Kasumi-1 (cell line): ENCODE measurements around the gene STAT5A.

Source experiments
- DNase-seq, 2 experiments: peaks; one replicate each; lab custom pipeline; 2025; lab: John Stamatoyannopoulos, UW

The STAT5A gene

DNA sequence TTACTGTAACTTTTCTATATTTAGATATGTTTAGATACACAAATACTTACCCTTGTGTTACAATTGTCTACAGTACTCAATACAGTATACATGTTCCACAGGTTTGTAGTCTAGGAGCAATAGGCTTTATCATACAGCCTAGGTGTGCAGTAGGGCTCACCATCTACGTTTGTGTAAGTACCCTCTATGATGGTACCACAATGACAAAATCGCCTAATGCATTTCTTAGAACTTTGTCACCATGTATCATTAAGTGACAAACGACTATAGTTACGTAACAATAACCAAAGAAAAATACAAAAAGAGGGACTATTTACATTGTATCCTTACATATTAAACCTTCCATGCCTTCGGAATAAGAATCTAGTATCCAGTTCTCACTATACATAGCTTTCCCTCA is 20.1 kb upstream of the STAT5A start:
- no peak for DNase-seq

DNA sequence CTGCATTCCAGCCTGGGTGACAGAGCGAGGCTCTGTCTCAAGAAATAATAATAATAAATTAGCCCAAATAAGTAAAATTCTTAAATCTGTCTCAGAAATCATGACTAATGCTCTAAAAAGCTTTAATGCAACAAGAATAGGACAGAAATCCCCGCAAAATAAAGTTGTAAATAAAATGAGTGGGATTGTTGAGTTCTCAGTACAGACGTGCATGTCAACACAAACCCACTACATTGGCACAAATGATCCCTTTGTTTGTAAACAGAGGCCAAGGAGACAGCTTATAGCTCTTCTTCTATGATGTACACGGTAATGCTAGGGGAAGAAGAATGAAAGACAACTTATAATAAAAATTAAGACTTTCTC is 18.1 kb upstream of the STAT5A start:
- no peak for DNase-seq

DNA sequence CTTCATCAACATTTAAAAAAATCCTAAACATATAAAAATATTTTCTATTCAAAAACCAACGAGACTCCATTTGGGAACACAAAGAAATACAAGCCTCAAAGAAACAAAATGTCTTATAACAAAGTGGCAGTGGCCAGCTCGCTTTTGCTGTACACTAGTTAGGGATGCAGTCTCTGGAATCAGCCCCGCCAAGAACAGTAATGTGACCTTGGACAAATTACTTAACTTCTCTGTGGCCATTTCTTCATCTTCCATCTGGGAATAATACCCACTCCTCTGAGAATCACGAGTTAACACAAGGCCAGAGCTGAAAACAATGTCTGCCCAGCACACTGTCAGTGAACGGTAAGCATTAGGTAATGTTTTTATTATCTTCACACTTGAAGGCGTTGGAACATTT is 17.7 kb upstream of the STAT5A start:
- DNase-seq = no peak

DNA sequence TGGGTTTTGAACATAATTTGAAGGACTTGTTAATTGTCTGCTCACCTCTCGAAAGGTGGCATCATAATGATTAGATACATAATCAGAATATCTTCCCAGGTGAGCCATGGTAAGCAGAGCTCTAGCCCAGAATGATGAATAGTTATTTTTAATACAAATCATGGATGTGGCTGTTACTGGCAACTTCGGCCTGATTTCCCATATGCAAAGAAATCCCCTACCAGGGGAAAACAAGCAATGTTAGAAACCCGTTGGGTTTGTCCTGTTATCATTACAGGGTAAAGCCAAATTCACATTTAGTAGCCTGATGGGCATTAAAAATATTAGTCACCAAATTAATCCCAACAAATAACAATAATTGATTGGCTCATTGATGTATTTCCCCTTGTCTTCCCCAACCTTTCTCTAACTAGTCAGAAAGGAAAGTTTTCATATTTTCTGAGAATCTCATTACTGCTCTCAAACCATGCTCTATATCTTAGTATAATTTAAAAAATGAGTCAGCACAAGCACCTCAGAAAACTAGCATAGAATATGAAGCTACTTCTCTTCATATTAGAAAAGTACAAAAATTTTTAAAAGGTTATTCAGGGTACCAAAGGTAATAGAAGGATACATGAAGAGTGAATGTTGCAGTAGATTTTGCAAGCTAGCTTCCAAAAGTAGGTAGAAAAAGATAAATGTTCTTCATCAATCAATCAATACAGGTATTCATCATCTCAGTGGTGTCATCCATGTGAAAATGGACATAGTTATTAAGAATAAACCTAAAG is 17.1 kb upstream of the STAT5A start:
- no peak for DNase-seq

DNA sequence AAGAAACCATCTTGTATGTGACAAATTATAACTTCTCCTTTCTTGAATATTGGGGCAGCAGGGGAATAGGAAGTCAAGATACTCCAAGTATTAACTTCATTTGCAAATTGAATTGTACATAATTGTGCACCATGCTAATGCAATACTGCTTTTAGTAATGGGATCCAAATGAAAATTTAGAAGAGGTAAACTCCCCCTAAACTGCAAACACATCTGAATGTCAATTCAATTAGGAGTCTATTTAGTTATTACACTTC is 16.6 kb upstream of the STAT5A start:
- DNase-seq = peak; percentile 11 to 22

DNA sequence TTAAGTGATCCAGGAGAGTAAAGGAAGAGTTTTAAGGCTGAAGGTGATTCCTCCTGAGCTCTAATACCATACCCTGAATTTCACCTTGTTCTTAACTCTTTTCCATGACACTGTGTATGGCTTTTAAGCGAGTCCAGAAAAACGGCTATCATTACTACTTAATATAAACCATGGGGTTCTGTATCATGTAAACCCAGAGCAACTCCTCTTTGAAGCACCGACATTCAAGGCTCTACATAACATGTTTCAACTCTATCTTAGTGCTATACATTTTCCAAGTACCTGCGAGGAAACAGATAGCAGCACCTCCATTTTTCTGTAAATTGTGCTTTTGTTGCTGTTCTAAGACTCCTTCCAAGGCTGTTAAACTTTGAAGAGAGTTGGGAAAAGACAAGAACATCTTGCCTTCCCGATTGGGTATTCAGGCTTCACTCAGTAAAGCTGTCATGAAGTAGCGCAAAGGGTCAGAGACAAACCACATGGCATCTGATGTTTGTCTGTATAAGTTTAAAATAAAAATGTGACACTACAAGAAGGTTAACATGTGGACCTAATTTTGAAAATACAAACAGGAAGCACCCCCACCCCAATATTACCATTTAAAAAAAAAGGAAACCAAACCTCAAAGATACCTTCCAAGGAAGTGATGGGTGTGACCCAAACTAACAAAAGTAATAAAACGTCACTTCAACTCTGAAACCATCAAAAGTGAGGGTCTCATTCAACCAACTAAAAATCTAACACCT is 16.0 kb upstream of the STAT5A start:
- no peak for DNase-seq

DNA sequence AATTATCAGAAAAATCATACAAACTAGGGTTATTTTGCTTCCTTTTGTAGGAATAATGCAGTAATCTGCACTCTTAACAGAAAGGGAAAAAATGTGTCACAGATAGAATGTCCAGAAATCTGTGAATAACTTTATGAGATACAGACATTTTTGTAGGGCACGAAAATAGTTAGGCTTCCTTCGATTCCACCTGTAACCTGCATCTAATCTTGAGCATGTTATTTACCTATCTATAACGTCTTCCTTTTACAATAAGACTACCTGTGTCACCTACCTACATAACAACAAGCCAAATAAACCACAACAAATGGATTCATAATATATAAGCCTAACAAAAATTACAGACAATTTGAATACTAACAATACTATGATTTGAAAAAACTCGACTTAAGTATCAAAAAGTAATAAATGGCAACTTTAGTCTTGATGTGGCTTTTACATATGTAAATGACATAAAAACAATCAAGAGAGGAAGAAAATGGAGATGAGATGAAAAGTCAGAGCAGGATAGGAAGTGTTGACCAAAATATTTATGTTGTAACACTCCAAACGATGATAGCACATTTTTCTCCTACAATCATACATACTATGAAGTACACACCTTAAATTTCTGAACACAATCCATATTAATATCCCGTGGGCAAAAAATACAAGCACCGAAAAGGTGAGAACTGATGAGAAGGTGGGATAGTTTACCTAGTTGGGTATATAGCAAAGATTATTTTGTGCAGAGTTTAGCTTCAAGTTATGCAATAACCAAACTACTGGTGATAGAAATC is 14.6 kb upstream of the STAT5A start:
- DNase-seq = no peak

DNA sequence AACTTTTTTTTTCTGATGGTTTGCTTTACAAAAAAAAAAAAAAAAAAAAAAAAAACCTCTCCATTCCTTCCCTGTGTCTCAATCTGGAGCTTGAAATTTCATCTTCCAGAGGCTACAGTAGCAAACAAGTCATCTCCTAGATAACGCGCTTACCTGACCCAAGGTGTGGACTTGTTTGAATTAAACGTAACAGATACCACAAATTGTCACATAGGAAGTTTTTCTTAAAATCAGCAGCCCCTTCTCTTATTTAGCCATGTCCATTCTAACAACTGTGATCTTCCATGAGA is 14.1 kb upstream of the STAT5A start:
- no peak for DNase-seq

DNA sequence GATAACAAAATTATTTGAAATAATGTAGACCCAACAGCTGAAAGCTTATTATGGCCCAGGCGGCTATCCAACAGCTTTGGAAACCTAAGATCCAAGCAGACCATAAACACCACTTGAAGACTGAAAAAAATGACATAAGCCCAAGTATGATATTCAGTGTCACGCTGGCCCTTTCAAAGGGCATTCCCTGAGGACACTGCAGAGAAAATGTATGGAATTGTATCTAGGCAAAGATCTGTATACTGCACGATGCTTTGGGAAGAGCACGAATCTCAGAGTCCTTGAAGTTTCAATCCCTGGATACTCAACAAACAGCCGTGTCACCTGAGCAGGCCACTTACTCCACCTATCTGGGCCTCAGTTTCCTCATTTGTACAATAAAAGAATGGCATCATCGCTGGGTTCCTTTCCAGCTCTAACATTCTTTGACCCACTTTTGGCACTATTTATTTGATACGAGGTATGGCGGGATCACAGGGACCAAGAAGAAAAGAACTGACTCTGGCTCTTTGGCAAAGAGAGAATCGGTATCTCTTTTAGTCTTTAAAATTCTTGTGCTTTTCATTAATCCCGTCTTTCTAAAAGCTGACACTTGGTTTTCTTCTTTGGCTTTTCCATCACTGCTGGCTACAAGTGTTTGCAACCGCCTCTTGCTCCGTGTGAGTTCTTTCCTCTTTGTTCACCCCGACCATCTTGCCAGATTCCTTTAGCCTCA is 13.3 kb upstream of the STAT5A start:
- DNase-seq = no peak

DNA sequence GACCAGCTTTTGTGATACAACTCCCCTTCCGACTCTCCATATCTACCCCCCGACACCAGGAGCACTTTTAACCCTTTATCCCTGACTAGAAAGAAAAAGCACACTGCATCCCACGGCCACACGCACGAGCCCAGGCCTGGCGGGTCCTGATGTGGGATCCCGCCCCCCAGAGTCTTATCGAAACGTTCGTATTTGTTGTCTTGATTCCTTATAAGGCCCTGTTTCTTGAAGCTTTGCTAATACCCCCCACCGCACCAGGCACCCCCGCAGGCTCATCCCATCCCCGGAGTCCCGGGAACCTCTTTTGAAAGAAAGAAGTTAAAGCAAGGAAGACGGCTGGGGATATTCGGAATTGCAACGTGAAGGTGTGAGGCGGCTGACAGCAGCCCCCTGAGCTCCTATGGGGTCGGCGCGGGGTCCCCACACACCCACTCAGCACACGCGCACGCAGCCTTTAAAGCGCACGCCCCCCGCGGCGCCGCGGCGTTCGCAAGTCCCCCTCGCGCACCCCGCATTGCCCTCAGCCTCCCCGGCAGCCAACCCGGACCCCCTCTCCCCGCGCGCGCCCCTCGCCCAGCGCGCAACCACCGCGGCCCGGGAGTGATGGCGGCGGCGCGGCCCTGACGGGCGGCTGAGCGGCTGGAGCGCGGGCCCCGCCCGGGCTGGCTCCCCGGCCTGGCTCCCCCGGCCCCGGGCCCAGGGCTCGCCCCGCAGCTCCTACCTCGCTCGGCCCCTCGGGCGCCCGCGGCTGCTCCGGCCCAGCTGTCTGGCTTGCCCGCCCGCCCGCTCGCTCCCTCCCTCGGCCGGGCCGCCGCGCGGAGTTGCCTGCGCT is 12.6 kb upstream of the STAT5A start:
- DNase-seq = peak; percentile 30 to 53

DNA sequence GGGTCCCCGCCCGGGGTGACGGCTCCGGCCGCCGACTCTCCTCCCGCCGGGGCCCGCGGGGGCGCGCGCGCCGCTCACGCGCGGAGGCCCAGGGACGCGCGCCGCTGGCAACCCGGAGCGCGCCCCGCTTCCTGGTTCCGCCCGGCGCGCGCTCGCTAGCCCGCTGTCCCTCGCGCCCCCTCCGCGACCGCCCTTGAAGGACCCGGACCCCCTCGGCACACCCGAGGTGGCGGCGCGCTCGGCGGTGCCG is 12.0 kb upstream of the STAT5A start, which contains the start of gene STAT5B:
STAT5B (minus strand) TSS at position 33 of the 250 bp plus-strand sequence. CDS start 44,264 bp downstream, outside the sequence.
- peak; percentile 50 to 53 for DNase-seq

DNA sequence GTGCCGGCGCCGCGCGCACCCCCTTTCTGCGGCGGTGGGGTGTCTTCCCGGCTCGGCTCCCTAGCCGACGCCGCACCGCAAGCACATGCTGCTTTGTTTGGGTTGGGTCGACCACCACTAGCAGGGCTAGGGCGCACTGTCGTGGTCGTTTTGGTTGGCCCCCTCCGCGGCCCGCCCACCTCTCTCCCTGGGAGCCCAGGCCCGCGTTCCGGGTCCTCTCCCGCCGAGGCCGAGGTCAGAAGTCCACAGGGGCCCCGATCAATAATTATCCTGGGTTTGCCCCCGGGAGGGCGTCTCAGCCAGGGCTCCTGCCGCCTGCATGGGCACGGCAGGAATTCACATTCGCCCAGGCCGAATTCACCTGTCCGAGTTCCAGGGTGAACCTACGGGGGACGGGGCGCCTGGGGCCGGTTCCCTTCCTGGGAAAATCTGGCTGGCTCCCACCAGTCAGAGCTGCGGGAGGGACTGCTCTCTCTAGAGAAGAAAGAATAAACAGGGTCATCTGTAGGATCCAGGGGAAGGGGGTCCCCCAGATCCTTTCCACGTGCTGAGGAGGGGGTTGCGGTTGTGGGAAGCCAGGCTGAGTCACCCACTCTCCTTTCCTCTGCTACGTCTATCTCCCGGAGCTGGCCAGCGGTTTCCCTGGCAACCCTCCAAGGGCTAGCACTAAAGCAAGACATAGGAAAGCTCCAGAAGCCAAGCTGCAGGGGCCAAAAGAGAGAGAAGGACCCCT is 11.5 kb upstream of the STAT5A start:
- peak; percentile 34 to 41 for DNase-seq

DNA sequence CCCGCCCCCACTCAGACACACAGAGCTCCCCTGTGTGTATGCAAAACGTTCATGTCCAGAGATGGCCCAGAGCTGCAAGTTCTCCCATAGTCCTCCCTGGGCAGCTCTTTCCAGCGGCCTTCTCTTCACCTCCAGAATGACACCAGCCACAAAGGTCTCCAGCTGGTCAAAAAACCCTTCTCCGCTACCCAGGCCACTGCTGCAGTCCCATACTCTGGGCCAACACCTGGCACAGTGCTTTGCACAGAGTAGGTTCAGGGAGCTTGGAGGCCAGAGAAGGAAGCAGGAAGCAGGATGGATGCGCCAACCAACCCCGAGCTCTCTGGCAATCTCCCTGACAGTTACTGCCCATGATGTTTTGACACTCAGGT is 11.0 kb upstream of the STAT5A start:
- DNase-seq = peak; percentile 12 to 41

DNA sequence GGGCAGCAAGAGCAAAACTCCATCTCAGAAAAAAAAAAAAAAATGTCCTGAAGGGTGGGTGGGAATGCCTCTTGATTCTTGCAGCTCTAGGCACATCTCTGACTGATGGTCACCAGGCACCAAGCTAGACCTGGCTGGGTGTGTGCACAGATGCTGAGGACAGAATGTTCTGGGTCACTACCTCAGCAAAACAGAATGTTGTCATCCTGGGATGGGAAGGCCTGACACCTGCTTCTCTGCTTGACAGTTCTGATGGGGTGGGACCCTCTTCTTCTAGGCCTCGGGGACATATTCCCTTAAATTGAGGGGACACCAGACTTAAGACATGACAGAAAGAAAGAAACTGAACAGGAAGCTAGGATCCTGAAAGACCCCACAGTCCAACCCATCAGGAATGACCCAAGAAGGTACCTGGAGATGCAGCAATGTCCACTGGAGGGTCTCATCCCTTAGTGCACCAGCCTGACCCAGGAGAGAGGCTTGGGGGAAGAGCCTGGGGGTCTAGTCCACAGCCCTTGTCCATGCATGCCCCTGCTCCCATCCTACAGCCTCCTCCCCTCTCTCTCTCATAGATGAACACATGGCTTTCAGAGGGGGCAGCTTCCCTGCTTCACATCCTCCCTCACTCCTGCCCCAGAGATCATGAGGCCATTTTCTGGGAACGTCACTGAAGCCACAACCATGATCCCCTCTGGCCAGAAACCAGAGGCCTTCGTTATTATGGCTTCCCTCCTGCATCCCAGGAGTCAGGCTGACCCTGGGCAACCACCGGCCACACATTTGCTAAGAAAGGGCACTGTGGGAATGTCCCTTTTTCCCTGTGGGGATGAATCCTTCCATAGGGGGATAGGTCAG is 8.3 kb upstream of the STAT5A start:
- no peak for DNase-seq

DNA sequence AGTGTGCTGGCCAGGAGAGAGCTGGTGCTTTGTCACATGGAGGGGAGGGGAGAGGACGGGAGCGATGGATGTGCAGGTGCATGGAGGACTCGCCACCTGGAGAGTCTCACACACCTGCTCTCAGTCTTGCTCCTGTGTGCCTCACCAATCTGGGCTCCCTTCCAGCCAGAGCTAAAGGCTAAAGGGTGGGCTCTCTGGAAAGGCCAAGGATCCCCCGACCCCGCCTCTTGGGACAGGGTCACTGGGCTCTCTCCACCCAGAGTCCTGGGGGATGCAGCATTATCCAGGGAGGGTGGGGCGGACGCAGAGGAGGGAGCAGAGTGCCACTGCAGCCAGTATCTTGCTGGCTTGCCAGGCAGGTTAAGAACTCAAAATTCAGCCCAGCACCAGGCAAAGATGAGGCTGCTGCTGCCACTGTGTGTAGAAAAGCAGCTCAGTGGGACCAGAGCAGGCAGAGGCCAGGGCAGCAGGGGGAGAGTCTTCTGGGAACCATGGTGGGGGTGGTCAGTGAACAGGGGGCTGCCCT is 6.7 kb upstream of the STAT5A start:
- no peak for DNase-seq

DNA sequence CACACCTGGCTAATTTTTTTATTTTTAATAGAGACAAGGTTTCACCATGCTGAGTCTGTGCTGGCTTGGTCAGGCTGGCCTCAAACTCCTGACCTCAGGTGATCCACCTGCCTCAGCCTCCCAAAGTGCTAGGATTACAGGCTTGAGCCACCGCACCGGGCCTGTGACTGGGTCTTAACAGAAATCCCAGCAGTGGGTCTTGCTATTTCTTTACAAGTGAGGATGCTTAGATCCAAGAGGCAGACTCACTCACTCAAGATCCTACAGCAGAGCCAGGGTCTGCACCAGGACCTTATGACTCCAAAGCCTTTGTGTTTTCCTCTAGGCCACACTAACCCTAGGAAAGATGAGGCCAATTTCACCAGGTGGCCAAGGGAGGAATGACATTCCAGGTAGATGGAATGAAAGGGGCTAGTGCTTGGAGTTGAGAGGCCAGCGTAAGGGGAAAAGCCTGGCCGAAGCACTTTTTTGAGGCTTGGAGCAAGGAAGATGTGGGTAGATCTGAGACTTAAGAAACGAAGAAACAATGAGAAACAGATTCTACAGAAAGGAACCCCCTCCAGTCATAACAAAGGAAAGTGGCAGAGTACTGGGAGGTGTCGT is 5.7 kb upstream of the STAT5A start:
- no peak for DNase-seq

DNA sequence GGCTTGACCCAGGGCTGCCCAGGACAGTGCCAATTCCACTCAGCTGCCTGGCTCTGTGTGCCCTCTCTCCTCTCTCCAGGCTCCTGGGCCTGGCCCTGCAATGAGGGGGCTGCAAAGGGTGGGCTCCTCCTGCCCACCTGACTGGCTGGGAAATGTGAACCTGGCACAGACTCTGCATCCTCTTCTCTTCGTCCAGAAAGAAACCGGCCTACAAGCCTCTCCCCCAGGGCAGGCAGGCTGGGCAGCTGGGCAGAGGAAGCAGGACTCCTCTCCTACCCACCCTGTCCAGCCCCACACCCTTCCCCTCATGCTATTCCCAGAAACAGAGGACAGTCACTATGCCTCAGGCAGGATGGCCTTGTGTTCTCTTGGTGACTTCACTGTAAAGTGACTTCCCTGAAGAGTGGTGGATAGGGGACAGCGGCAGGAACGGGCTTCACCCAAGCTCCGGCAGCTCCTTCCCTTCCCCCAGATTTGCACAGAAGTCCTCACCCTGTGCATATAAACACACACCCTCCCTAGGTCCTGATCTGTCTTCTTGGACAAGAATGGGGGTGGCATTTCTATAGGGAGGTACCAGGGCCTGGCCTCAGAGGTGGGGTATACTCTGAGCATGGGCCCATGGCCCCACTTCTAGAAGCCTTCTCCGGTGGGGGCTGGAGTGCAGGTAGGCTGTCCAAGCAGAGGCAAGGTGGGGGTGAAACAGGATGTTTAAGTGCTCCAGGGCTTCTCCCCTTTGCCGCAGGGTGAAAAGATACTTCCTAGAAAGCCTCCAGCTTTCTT is 4.9 kb upstream of the STAT5A start:
- no peak for DNase-seq

DNA sequence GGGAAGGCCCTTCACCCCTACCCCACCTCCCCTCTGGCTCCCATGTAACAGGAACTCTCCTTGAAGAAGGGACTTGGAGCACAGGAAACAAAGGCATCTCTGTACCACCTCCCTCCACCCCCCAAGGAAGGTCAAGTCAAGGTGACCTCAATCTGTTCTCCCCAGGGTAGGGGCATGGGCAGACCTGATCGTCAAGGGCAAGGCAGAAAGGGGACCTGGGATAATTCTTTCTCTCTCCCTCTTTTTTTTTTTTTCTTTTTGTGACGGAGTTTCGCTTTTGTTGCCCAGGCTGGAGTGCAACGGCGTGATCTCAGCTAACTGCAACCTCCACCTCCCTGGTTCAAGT is 4.3 kb upstream of the STAT5A start:
- DNase-seq = no peak

DNA sequence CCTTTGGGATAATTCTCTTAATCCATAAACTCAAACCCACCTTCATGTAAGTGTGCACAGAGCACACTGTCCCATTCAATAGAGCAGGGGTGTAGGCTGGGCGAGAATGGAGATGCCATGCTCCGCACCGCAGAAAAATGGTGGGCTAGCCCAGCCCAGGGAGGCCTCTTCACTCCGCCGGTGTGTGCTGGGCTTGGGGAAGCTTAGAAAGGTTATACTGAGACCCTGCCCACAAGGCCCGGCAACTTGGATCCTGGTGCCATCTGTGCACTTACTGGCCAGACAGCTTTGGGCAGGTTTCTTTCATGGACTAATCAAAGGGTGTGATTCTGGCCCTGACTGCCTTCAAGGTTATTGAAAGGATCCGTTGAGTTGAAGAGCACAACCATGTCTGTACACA is 3.7 kb upstream of the STAT5A start:
- no peak for DNase-seq
